Ammon's horn (tissue), 1 donor: Measurements from ENCODE around the gene HEYL.

Experiments used
- DNase-seq: peaks from one replicate; pipeline ENCODE4 v3.0.0-alpha.2; 2016; ENCODE audit warnings: low spot score

HEYL gene

DNA sequence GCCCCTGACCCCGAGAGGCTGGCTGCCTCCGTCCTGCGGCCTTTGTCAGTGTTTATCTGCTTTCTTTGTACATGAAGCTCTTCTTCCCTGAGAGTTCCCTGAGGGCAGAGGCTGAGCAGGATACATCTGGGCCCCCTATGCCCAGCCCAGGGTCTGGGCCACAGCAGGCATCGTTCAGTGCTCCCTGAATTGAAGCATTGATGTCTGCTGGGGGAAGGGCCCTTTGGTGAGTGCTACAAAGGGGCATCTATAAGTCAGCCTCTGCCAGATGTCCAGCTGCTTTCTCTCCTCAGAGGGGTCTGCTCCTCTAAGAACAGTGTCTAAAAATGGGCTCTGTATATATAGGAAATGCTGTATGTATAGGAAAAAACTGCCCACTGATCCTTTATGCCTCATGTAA, 2.1 kb downstream of the HEYL start:
- DNase-seq, result no peak

DNA sequence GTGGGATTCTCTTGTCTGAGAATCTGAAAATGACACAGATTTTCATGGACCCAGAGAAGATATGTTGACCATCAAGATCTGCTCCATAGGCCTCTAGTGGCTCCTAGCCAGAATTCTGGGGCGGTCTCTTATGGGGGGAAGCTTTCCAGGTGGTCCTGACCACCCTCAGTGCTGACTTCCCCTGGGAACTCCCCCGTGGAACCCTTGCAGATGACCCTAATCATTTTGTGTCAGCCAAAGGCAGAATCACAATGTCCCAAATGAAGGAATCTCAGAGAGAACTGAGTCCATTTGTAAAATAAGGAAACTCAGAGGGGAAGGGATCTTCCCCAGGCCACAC, 3.6 kb downstream of the HEYL start:
- DNase-seq, result no peak

DNA sequence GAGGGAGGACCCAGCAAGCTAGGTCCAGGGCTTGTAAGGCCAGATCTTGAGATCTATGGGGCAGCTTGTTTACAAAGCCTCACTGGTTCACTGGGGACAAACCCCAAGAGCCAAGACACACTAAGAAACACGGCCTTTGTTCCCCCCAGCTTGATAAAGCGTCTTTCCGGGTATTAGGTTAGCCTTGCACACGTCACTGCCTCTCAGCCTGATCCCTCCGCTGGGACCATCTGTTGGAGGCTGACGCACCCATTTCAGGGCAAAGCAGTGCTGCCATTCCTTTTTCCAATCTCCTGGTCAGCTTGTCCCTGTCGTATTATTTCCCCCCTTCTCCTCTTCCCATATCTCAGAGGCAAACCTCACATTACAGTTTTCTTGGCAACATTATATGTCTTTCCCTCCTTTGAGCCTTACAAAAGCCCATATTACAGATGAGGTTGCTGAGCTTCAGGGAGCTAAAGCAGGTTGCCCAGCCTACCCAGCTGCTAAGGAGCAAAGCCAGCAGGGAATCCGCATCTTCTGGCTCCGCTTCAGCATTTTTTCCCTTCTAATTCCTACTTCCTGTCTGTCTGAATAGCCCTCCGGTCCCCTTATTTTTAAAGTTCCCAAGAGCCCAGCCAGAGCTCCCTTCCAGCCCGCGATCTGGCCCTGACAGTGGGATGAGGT, 4.1 kb downstream of the HEYL start:
- no peak for DNase-seq

DNA sequence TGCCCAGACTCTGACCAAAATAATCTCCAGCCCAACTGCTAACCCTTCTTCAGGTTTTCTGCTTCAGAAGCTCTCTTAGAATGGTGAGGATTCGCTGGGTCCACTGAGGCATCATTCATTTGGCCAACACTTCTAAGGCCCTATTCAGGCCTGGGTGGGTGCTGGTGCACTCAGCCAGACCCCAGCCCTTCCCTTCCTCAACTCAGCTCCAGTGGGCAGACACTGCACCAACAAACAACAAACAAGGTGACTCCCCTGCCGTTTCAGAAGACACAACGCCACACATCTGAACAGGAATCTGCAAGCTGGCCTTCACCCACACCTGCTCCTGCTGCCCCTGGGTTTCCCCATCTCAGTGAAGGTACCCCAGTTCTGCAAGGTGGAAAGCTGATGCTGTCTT, 6.0 kb downstream of the HEYL start:
- DNase-seq, result no peak

DNA sequence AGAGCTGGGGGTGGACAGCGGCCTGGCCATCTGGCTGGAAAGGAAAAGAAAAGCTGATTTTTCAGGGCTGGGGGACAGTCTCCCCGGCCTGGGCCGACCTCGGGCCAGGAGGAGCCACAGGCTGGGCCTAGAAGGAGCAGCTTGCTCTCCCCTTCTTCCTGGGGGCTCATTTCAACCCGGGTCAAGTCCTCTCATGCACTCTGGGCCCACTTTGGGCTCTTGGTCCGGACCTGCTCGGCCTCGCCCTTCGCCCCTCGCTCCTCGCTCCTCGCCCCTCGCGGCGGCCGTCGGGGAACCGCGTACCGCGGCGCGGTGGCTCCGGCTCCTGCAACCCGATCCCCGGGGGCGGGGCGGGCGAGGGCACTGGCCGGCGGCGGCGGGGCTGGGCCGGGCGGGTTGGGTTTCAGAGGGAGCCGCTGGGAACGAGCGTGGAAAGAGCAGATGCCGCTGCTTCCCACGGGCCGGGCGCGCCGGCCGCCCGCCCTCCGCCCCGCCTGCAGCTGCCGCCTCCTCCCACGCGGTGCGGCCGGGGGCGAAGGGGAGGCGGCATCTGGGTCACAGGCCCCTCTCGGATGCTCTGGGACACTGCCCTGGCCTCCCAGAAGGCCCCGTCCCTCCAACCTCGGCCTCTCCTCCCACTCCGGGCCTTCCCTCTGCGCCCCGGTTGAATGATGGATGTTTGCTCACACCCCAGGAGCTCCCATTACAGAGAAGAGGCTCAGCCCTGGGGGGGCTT, 6.6 kb downstream of the HEYL start:
- no peak for DNase-seq

DNA sequence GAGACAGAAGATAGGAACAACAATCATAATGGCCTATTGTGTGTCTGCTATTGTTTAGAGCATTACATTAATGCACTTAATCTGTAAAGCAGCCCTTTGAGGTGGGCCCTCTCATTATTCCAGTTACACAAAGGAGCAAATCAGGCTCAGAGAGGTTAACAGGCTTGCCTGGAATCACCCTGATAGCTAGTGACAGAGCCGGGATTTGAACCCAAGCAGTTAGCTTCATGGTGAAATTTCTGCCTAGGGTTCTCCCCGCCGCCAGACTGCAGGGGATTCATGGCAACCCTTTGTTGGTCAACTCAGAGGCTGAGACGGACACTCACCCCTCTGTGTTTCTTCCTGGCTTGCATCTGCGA, 7.1 kb downstream of the HEYL start:
- DNase-seq, result no peak

DNA sequence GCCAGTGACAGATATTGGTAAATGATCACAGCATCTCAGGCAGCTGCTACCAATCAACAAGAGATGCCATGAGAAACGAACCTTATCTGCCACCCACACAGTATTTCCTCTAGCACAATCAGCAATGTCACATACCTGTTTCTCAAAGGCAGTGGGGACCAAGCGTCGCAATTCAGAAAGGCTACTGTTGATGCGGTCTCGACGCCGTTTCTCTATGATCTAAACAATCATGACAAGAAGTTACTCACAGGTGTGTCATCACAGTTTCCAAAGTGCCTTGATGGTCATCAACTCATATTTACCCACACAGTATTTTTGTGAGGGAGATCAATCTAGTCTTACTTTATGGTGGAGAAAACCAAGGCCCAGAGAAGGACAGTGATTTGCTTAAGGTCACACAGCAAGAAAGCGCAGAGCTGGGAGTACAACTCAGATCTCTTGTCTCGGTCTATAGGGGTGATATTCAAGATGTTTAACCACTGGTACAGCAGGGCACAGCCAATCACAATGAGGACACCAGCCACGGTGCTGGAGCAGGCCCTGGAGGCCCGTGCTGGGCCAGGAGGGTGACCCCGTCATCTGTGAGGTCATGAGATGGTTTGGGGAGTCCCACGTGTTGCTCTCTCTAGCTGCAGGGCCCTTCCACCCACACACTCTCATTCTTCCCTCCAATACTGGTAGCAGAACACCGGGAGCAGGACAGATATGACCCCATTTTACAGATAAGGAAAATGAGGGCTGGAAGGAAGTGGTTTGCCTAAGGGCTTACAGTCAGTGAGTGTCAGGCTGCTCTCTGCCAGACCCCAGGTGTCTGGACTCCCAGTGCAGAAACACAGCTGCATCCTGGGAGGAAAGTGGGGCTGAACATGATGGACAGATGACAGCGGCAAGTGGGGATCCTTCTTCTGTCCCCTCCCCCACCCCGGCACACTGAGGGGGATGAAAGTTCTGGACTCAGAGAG, 7.8 kb downstream of the HEYL start:
- DNase-seq, result no peak

DNA sequence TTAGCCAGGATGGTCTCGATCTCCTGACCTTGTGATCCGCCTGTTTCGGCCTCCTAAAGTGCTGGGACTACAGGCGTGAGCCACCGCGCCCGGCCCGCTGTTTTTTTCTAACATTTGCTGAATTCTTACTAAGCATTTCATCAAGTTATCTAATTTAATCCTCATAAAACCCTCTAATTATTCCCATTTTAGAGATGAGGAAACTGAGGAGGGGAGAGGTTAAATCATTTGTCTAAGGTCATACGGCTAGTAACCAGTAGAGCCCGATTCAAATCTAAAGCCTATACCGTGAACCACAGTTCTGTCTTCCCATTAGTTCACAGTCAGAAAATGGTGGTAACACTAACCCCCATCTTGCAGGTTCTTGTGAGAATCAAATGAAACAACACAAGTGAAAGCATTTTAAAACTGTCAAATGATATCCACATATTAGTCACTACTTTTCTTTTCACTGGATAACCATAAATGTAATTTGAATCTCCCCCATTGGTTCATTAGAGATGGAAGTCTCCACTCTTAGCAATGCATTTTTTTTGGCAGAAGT, 10.6 kb downstream of the HEYL start:
- DNase-seq, result no peak

DNA sequence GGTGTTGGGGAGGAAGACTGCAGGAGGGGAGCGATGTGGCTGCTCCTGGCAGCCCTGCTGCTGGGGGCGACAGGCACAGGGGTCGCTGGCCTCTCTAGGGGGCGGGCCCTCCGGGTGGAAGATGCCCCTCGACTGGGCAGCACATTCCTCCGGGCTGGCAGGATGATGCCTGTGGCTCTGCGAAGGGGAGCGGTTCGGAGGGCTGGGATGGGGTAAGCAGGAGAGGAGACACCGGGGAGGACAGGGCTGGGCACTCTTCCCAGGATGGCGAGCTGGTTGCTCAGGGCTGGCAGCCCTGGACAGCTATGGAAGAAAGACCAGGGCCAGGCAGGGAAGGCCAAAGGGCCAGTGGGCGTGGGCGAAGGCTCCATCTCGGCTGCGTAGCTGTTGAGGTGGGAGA, 12.8 kb downstream of the HEYL start:
- DNase-seq, result no peak

DNA sequence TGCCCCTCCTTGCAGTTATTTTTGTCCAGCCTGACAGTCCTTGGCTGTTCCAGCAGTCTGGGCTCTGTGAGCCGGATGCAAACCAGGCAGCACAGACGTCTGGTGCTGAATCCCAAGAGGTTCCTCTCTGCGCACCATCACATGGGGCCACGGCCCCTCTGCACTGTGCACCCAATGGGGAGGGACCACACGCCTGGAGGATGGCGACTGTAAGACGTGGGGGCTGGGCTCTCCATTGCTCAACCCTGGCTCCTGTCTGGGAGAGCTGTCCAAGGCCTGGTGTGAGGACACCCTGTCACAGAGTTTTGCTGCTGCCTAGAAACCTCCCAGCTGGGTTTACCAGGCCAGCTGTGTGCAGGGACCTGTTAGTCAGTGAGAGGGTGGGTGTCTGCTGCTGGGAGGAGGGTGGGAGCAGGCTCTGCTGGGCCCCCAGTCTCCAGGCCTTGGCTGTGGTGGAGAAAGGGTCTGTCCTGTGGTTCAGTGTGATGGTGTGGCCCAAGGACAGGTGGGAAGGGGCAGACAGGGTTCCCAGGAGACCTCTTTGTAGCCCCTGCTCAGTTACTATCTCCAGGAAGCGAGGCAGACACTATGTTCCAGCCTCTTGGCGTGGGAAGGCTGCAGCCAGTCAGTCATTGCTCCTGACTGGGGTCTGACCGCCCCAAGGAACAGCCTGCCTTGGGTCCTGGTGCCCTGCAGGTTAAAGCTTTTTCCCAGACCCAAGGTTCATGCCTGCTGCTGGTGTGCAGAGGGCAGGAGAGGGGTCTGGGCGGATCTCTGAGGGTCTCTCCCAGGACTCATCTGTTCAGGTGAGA, 13.8 kb downstream of the HEYL start:
- peak; percentile 81 for DNase-seq

DNA sequence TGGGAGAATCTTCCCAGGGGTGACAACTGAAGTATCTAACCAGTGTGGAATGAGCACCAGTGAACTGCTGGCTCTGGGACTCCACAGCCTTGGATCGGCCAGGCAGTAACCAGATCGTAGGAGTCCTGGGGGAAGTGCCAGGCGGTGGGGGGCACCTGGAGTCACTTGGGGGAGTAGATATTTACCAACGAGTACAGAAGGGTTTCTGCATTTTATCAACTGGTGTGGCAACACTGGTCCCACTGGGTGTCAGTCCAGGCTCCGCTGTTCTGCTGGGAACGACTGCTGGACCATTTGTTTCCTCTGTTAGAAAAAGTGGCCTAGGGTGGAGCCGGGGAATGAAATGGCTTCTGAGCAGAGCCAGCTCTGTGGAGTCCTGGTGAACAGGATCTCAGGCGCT, 14.4 kb downstream of the HEYL start:
- DNase-seq, result no peak

DNA sequence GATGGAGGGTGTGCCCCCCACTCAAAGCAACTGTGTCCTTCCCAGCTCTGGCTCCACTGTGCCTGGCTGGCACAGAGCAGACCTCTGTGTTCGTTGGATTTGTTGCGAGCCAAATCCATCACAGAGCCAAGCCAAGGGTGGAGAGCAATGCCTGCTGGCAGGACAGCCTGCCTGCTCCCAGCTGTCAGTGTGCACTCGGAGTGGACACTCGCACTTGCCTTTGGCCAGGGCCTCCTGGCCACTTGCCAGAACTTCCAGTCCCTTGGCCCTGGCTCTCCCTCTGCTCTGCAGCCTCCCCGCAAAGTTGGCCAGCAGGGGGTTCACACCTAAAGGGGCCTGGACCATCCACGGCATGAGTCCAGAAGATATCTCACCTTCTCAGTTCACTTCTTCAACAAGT, 16.4 kb downstream of the HEYL start:
- DNase-seq, result peak; percentile 63

DNA sequence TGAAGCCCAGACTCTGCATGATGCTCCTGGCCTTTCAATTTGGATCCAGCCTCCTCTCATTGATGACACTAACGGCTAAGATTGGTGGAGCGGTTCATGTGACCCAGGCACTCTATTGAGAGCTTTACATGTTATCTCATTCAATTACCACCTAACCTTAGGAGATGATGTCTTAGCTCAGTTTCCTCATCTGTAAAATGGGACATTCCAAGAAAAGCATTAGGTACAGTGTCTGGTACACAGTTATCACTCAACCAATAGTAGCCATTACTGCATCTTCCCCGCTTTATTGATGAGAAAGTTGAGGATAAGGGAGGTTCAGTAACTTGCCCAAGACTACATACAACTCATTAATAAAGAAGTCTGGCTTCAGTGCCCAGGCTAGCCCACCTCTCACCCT, 17.0 kb downstream of the HEYL start:
- DNase-seq, result no peak

DNA sequence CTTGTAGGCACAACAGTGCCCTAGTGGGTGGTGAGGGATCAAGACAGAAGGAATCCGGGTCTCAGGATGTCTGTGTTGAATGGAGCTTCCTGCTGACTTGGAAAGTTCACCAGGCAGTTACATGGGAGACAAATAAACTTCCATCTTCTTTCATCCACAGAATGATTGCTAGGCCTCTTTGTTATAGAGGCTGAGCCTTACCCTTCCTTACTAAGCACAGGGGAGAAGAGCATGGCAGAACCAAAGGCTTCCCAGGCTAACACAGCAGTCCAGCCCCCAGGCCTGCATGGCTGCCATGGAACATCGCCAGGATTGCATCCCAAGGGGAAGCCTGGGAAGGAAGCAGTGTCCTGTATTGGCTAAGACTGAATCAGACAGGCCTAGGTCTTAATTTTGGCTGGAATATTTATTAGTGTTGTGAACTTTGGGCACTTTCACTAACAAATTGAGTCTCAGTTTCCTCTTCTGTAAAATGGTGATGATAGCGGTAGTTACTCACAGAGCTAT, 18.7 kb downstream of the HEYL start:
- no peak for DNase-seq

DNA sequence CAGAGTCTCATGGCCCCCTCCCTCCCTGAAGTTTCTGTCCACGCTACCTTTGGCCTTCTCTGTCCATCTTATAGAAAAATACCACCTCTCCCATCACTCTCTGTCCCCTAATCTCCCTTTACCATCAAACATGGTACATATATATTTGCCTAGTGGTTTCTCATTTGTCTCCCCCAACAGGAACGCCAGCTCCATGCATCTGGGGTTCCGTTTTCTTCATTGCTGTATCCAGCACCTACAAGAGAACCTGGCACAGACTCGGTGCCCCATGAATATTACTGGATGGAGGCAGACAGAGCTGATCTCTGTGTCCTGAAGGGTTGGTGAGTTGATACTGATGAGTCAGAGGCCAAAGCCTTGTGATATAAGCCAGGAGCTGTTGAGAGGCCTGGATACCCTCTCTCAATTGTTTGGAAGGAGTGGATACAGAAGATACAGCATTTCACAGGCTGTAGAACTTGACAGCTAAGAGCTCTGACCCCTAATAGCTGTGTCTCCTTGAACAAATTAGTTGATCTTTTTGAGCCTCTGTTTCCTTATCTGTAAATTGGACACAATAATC, 21.9 kb downstream of the HEYL start:
- DNase-seq, result no peak

DNA sequence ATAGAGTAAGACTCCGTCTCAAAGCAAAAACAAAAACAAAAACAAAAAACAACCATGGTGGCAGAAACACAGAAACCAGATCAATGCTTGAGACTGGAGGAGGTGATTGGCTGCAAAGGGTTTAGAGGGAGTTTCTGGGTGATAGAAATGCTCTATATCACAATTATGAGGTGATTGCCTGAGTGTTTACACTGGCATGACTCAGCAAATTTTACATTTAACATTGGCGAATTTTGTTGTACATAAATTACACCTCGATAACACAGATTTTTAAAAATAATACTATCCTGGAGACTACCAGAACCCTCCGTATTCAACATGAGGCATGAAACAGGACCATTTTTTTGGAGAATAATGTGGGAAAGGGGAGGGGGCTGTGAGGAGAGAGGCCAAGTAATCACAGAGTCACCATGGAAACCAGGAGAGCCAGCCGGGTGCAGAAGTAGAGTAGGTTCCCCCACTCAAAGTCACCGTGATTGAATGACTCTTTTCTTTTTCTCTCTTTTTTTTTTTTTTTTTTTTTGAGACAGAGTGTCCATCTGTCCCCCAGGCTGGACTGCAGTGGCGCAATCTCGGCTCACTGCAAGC, 24.3 kb downstream of the HEYL start:
- DNase-seq, result no peak

DNA sequence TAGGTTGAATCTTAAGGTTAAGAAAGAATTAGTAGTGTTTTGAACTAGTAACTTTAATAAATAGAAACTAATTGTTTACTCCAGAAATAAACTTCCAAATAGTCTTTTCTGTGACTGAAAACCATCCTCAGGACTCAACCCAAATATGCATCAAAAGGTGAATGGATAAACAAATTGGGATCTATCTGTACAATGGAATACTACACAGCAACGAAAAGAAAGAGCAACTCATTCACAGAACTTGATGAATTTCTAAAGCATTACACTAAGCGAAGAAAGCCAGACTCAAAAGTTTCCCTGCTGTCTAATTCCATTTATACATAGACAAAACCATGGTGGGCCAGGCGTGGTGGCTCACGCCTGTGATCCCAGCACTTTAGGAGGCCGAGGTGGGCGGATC, 25.0 kb downstream of the HEYL start:
- no peak for DNase-seq

DNA sequence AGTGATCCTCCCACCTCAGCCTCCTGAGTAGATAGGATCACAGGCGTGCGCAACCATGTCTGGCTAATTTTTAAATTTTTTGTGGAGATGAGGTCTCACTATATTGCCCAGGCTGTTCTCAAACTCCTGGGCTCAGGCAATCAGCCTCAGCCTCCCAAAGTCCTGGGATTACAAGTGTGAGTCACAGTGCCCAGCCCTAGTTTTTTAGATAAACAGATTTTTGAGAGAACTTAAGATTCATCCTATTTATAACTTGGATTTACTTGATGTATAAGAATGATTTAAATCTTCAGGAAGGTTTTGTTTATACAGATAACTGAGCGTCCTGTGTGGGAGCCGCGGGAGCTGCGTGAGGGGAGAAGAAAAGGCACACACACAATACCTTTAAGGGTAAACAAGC, 26.2 kb downstream of the HEYL start:
- DNase-seq, result no peak

DNA sequence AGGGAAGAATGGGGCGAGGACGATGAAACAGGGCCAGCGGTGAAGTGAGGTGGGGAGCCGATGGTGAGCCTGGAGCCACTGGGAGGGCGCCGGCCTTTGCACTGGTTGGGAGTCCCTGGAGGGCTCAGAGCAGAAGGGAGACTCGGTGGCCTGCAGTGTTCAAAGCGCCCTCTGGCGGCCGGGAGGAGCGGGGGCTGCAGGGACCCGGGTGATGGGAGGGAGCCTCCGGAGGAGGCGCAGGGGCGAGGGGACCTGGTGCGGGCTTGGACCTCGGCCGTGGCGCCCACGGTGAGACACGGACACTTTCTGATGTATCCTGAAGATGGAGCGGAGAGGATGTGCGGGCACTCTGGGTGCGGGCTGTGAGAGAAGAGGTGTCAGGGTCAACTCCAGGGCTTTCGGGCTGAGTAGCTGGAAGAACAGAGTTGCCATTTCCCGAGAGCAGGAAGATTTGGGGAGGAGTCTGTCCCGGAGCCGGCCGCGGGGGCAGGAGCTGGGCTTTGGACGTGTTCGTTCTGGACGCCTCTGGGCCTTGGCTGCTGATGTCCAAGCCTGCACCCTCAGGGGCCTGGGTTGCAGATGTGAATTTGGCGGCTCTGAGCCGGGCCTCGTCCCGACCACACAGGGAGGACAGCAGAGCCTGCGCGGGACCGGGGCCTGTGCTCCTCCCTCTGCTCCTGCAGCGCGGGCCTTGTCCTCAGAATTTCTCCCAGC, 29.7 kb downstream of the HEYL start:
- DNase-seq, result no peak

DNA sequence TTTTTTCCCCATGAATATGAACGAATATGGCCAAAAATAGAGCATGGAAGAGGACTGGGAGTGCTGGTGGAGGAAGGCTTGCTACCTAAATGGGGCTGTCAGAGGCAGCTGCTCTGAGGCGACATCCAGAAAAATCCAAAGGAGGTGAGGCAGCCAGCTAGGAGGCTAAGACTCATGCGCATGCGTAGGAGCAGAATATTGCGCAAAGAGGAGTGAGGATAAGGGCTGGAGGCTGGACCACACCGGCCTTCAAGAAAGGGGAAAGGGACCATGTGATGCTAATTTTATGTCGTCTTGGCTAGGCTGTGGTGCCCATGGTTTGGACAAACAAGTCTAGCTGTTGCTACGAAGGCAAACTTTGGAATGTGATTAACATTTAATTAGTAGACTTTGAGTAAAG, 30.5 kb downstream of the HEYL start:
- DNase-seq, result no peak
